Epithelial cell of proximal tubule (primary cell): ENCODE results near the gene ARHGEF7. TPM values are rescaled to one million over a fixed set of nuclear protein-coding genes. Genes with fewer than 3 reads are reported as not detected.

Experiments
- DNase-seq: peaks from one replicate; pipeline ENCODE4 v3.0.0-alpha.2; 2011; ENCODE audit warnings: low read depth
- H3K4me3 ChIP-seq: 2 replicates; pipeline ENCODE4 v1.5.1; 2011; ENCODE audit warnings: low read depth, mild to moderate bottlenecking, low read length
- CTCF ChIP-seq: conservative IDR thresholded peaks from 2 replicates; pipeline ENCODE4 v1.5.1; 2012; ENCODE audit warnings: low read depth, mild to moderate bottlenecking, low read length
- total RNA-seq: library from RNA; depleted of rRNA; stranded (reverse); fragments of >200 nt; gene quantifications from 2 replicates; pipeline ENCODE4 v1.2.3, GENCODE V29; 2015

Gene ARHGEF7
- total RNA-seq, 1 donor from 2014 or later, result 21.9 TPM

- DNase-seq, result no peak
- no peak for TF ChIP-seq CTCF
- H3K4me3 ChIP-seq, result no peak overlapping the region
Observed at GRCh38 chr13:111283991-111284390, 168.9 kb downstream of the ARHGEF7 start.

- no peak overlapping the region for H3K4me3 ChIP-seq
- DNase-seq, result no peak
- TF ChIP-seq CTCF, result no peak
Observed at GRCh38 chr13:111284565-111284964, 169.5 kb downstream of the ARHGEF7 start.

- no peak for TF ChIP-seq CTCF
- no peak overlapping the region for H3K4me3 ChIP-seq
- no peak for DNase-seq
Observed at GRCh38 chr13:111286162-111286561, 171.1 kb downstream of the ARHGEF7 start.

- no peak for DNase-seq
- TF ChIP-seq CTCF, result no peak
- no peak overlapping the region for H3K4me3 ChIP-seq
Observed at GRCh38 chr13:111286749-111287148, 171.6 kb downstream of the ARHGEF7 start.

GRCh38 chr13:111287201-111287600, 172.1 kb downstream of the ARHGEF7 start:
- no peak overlapping the region for H3K4me3 ChIP-seq
- no peak for DNase-seq
- TF ChIP-seq CTCF, result no peak

- no peak overlapping the region for H3K4me3 ChIP-seq
- no peak for DNase-seq
- no peak for TF ChIP-seq CTCF
Observed at GRCh38 chr13:111288276-111288675, 173.2 kb downstream of the ARHGEF7 start.

- DNase-seq, result no peak
- H3K4me3 ChIP-seq, result no peak overlapping the region
- no peak for TF ChIP-seq CTCF
Observed at GRCh38 chr13:111289251-111289650, 174.1 kb downstream of the ARHGEF7 start.
